K562 (cell line): ENCODE data around the gene KIF20B. TPM values are rescaled to one million over a fixed set of nuclear protein-coding genes. Genes with fewer than 3 reads are reported as not detected.

Source experiments
- CBX2 ChIP-seq: fragments of 200-600 bp; sonication (generic); IDR thresholded peaks from one replicate; pipeline ENCODE4 v1.6.1; 2012; ENCODE audit warnings: mild to moderate bottlenecking, low read length, inconsistent platforms; ENCODE audit not compliant: insufficient read depth, poor library complexity, severe bottlenecking
- FOXJ3 ChIP-seq: sonication (generic); formaldehyde crosslinking; IDR thresholded peaks from 2 replicates; pipeline ENCODE4 v1.4.0; 2020; ENCODE audit warnings: mild to moderate bottlenecking, missing genetic modification reagents
- RREB1 ChIP-seq: fragments of 250-450 bp; sonication (Bioruptor Pico); IDR thresholded peaks from 2 replicates; pipeline ENCODE4 v1.4.0; 2020
- ZMIZ1 ChIP-seq, 2 experiments: fragments of 150-350 bp in 1 of 2; IDR thresholded peaks; 2 replicates each; pipeline ENCODE4 v1.6.1; 2012 to 2016; ENCODE audit warnings: low read depth in 2 of 2, low read length in 2 of 2, mild to moderate bottlenecking in 1 of 2, moderate library complexity in 1 of 2
- polyA plus RNA-seq, 8 experiments: library from polyadenylated mRNA; depleted of rRNA in 4 of 8; stranded (reverse) in 5 of 8; unstranded in 3 of 8; fragments of >200 nt; fragmentation: Nextera tagmentation in 2 of 8; fragmentation: Illumina TruSeq in 1 of 8; extraction: Ambion mirVana in 2 of 8; extraction: Trizol in 1 of 8; gene quantifications; 2 replicates each; pipeline versions ENCODE4 v1.2.1 to v1.2.3, GENCODE V29; 2011 to 2014; ENCODE audit warnings: inconsistent platforms in 1 of 8, missing spikeins in 1 of 8
- total RNA-seq, 7 experiments: library from RNA; depleted of rRNA in 6 of 7; stranded (reverse); fragments of >200 nt in 6 of 7; fragmentation: Illumina TruSeq in 2 of 7; extraction: Trizol in 2 of 7; gene quantifications; 2 replicates each; pipeline versions ENCODE4 v1.2.1 to v1.2.3, GENCODE V29; 2011 to 2021; ENCODE audit warnings: low replicate concordance in 1 of 7

KIF20B gene
- total and polyA plus RNA-seq, 9 of the 15 experiments (the other 6 are each of a cell fraction or from before 2014, with no cell fraction given): 18.6 to 56.5 (median 32.9) TPM

- TF ChIP-seq ZMIZ1 (IDR thresholded peaks at IDR 0.05; ENCODE audit: low read depth in 2 of 2, low read length in 2 of 2): no peak
- no peak for TF ChIP-seq RREB1
- TF ChIP-seq CBX2: no peak
- no peak for TF ChIP-seq FOXJ3 (CRISPR knock-in tag)
Observed at GRCh38 chr10:89668386-89669071, 32.9 kb upstream of the KIF20B start (continued).
